HG03439 (cell line): ENCODE data around the gene NHS.
A peak's percentile ranks its signal among the peaks of the same experiment; 100 is the strongest.

Experiments used
- ATAC-seq: cut with Tn5 transposase; IDR thresholded peaks from one replicate; pipeline ENCODE4 v1.9.1; 2021; ENCODE audit warnings: mild to moderate bottlenecking, moderate library complexity; ENCODE audit not compliant: unreplicated experiment

Gene NHS

GRCh38 chrX:17581641-17582040 lies 206.6 kb downstream of the NHS start:
- ATAC-seq = no peak

- ATAC-seq = no peak
Measured at GRCh38 chrX:17584248-17584681, 209.3 kb downstream of the NHS start.

GRCh38 chrX:17585006-17585405 lies 210.0 kb downstream of the NHS start:
- no peak for ATAC-seq

GRCh38 chrX:17587366-17587765 lies 212.4 kb downstream of the NHS start:
- no peak for ATAC-seq

GRCh38 chrX:17588303-17588702 lies 213.3 kb downstream of the NHS start:
- no peak for ATAC-seq

- peak; percentile 74 for ATAC-seq
Measured at GRCh38 chrX:17590892-17591740, 216.1 kb downstream of the NHS start.

- no peak for ATAC-seq
Measured at GRCh38 chrX:17591741-17592110, 216.7 kb downstream of the NHS start.

- ATAC-seq = no peak
Measured at GRCh38 chrX:17592117-17592516, 217.1 kb downstream of the NHS start.

- no peak for ATAC-seq
Measured at GRCh38 chrX:17594693-17595092, 219.7 kb downstream of the NHS start.

GRCh38 chrX:17595456-17596035 lies 220.5 kb downstream of the NHS start:
- ATAC-seq = no peak

GRCh38 chrX:17596061-17596460 lies 221.1 kb downstream of the NHS start:
- no peak for ATAC-seq

GRCh38 chrX:17596546-17597205 lies 221.7 kb downstream of the NHS start:
- no peak for ATAC-seq

- ATAC-seq = no peak
Measured at GRCh38 chrX:17597327-17597726, 222.3 kb downstream of the NHS start.

- no peak for ATAC-seq
Measured at GRCh38 chrX:17597836-17598439, 222.9 kb downstream of the NHS start.

GRCh38 chrX:17601441-17602200 lies 226.6 kb downstream of the NHS start:
- no peak for ATAC-seq

- ATAC-seq = no peak
Measured at GRCh38 chrX:17602245-17602644, 227.2 kb downstream of the NHS start.

GRCh38 chrX:17603196-17603595 lies 228.2 kb downstream of the NHS start:
- no peak for ATAC-seq

GRCh38 chrX:17605676-17606075 lies 230.7 kb downstream of the NHS start:
- no peak for ATAC-seq

GRCh38 chrX:17606231-17606630 lies 231.2 kb downstream of the NHS start:
- no peak for ATAC-seq

GRCh38 chrX:17608888-17609287 lies 233.9 kb downstream of the NHS start:
- no peak for ATAC-seq

- no peak for ATAC-seq
Measured at GRCh38 chrX:17610788-17611187, 235.8 kb downstream of the NHS start.
